ENCODE results near the gene ATG2B. TPM values are rescaled to one million over a fixed set of nuclear protein-coding genes. Genes with fewer than 3 reads are reported as not detected.

ATG2B gene
- total and polyA plus RNA-seq, 2 donors (not counting 1 experiment from before 2014, with no cell fraction given), result 8.1 to 39.6 TPM

- Histone ChIP-seq H4K20me1 (ENCODE audit: control insufficient read depth, insufficient read depth, low read length, poor library complexity, severe bottlenecking) (no peaks in the 10 kb centered on the region), H3K27me3 (replicated peaks in 1 of 4; ENCODE audit: control extremely low read depth in 1 of 4, control insufficient read depth in 3 of 4, insufficient read depth in 4 of 4, low read length in 3 of 4) (peaks cover 0 to 10% (median 0%) of the 10 kb centered on the region in 4 experiments), H2AFZ (ENCODE audit: insufficient read depth, low read depth, low read length, poor library complexity, severe bottlenecking) (no peak overlapping the region), H3K4me3 (ENCODE audit: control extremely low read depth in 1 of 5, extremely low read depth in 1 of 5, insufficient read depth in 1 of 5, low read depth in 2 of 5, low read length in 4 of 5) (no peak overlapping the region), H3K4me1 (ENCODE audit: control insufficient read depth in 2 of 2, insufficient read depth in 2 of 2, low read length in 2 of 2) (no peaks in the 10 kb centered on the region), H3K36me3 (replicated peaks in 1 of 2; ENCODE audit: control extremely low read depth in 1 of 2, control insufficient read depth in 1 of 2, extremely low read depth in 1 of 2, insufficient read depth in 2 of 2, low read length in 1 of 2) (no peaks in the 10 kb centered on the region), H3K4me2 (replicated peaks; ENCODE audit: low read depth, low read length, poor library complexity, severe bottlenecking) (no peak overlapping the region), H3K9me3 (ENCODE audit: control extremely low read depth in 1 of 3, control insufficient read depth in 2 of 3, insufficient read depth in 1 of 3, low read length in 2 of 3) (peaks cover 0 to 17% (median 0%) of the 10 kb centered on the region in 3 donors), H3K9ac (ENCODE audit: low read length) (no peak overlapping the region), H3K27ac (ENCODE audit: low read length in 2 of 2) (no peak overlapping the region), H3K79me2 (ENCODE audit: control insufficient read depth, insufficient read depth, low read length) (no peaks in the 10 kb centered on the region)
- CTCF ChIA-PET, result no interaction called here
- no peak overlapping the region for H3K27ac Mint-ChIP-seq
- peaks cover 2% of the 10 kb centered on the region for H3K9me3 Mint-ChIP-seq (ENCODE audit: insufficient read depth)
- POLR2A ChIA-PET, result no interaction called here
- ATAC-seq (ENCODE audit: low read depth) (no peak), DNase-seq (no peak)
- H3K4me1 Mint-ChIP-seq, result no peaks in the 10 kb centered on the region
- TF ChIP-seq EZH2 (IDR thresholded peaks at IDR 0.05; ENCODE audit: borderline replicate concordance, insufficient read depth, low read depth, low read length, poor library complexity, severe bottlenecking) (no peak), CTCF (IDR thresholded peaks at IDR 0.05) (no peak)
- intact Hi-C loops (cut with micrococcal nuclease), result no loop called here
- H3K27me3 Mint-ChIP-seq, result peaks cover 25% of the 10 kb centered on the region
- no peak overlapping the region for H3K4me3 Mint-ChIP-seq
- 72% methylated on average over 2 of the region's 5 CpGs for WGBS (ENCODE audit: insufficient coverage)
These were observed 119.4 kb downstream of the ATG2B start for GRCh38 chr14:96243785-96244184.

- peaks cover 0 to 3% (median 0%) of the 10 kb centered on the region in 4 experiments for H3K27me3 ChIP-seq (replicated peaks in 1 of 4; ENCODE audit: control extremely low read depth in 1 of 4, control insufficient read depth in 3 of 4, insufficient read depth in 4 of 4, low read length in 3 of 4)
- 95% methylated on average over 4 of the region's 10 CpGs for WGBS (ENCODE audit: insufficient coverage)
- H3K4me2 ChIP-seq (replicated peaks; ENCODE audit: low read depth, low read length, poor library complexity, severe bottlenecking), result no peak overlapping the region
- no peak overlapping the region for H3K27ac Mint-ChIP-seq
- H3K9ac ChIP-seq (ENCODE audit: low read length), result no peak overlapping the region
- TF ChIP-seq EZH2 (IDR thresholded peaks at IDR 0.05; ENCODE audit: borderline replicate concordance, insufficient read depth, low read depth, low read length, poor library complexity, severe bottlenecking) (no peak), CTCF (IDR thresholded peaks at IDR 0.05) (no peak)
- peaks cover 0 to 17% (median 0%) of the 10 kb centered on the region in 3 donors for H3K9me3 ChIP-seq (ENCODE audit: control extremely low read depth in 1 of 3, control insufficient read depth in 2 of 3, insufficient read depth in 1 of 3, low read length in 2 of 3)
- H3K4me3 Mint-ChIP-seq, result no peak overlapping the region
- DNase-seq (no peak), ATAC-seq (ENCODE audit: low read depth) (no peak)
- no peaks in the 10 kb centered on the region for H4K20me1 ChIP-seq (ENCODE audit: control insufficient read depth, insufficient read depth, low read length, poor library complexity, severe bottlenecking)
- CTCF ChIA-PET, result no interaction called here
- intact Hi-C loops (cut with micrococcal nuclease), result no loop called here
- H3K79me2 ChIP-seq (ENCODE audit: control insufficient read depth, insufficient read depth, low read length), result no peaks in the 10 kb centered on the region
- peaks cover 11% of the 10 kb centered on the region for H3K27me3 Mint-ChIP-seq
- no peak overlapping the region for H2AFZ ChIP-seq (ENCODE audit: insufficient read depth, low read depth, low read length, poor library complexity, severe bottlenecking)
- no peaks in the 10 kb centered on the region for H3K4me1 ChIP-seq (ENCODE audit: control insufficient read depth in 2 of 2, insufficient read depth in 2 of 2, low read length in 2 of 2)
- H3K9me3 Mint-ChIP-seq (ENCODE audit: insufficient read depth), result peaks cover 2% of the 10 kb centered on the region
- no peaks in the 10 kb centered on the region for H3K4me1 Mint-ChIP-seq
- no peaks in the 10 kb centered on the region for H3K36me3 ChIP-seq (replicated peaks in 1 of 2; ENCODE audit: control extremely low read depth in 1 of 2, control insufficient read depth in 1 of 2, extremely low read depth in 1 of 2, insufficient read depth in 2 of 2, low read length in 1 of 2)
- no peak overlapping the region for H3K27ac ChIP-seq (ENCODE audit: low read length in 2 of 2)
- POLR2A ChIA-PET, result no interaction called here
- no peak overlapping the region for H3K4me3 ChIP-seq (ENCODE audit: control extremely low read depth in 1 of 5, extremely low read depth in 1 of 5, insufficient read depth in 1 of 5, low read depth in 2 of 5, low read length in 4 of 5)
These were observed 121.0 kb downstream of the ATG2B start for GRCh38 chr14:96242126-96242525.
